GM12872 (cell line): ENCODE measurements around the gene GSKIP.

Experiments
- CTCF ChIP-seq: IDR thresholded peaks from 3 replicates; pipeline ENCODE4 v1.5.1; 2011; ENCODE audit warnings: low read depth, mild to moderate bottlenecking, low read length, moderate library complexity; ENCODE audit not compliant: insufficient read depth

Gene GSKIP

GRCh38 chr14:96362965-96363750 lies at the start of gene GSKIP, which contains the start of gene ATG2B:
TSS of gene GSKIP (plus strand) at chr14:96363526. CDS start at chr14:96382248, 18,722 bp downstream.
TSS of gene ATG2B (minus strand) at chr14:96363341. CDS start at chr14:96362976, 365 bp downstream.
- no peak for TF ChIP-seq CTCF

- no peak for TF ChIP-seq CTCF
Measured at GRCh38 chr14:96316087-96316486, 47.2 kb upstream of the GSKIP start.

- TF ChIP-seq CTCF = no peak
Measured at GRCh38 chr14:96318836-96319235, 44.5 kb upstream of the GSKIP start.

- no peak for TF ChIP-seq CTCF
Measured at GRCh38 chr14:96320605-96321004, 42.7 kb upstream of the GSKIP start.

- no peak for TF ChIP-seq CTCF
Measured at GRCh38 chr14:96324219-96324618, 39.1 kb upstream of the GSKIP start.

- TF ChIP-seq CTCF = no peak
Measured at GRCh38 chr14:96338551-96338950, 24.8 kb upstream of the GSKIP start.

- TF ChIP-seq CTCF = no peak
Measured at GRCh38 chr14:96341323-96341722, 22.0 kb upstream of the GSKIP start.
